OCI-M2 (cell line): Measurements from ENCODE around the gene SYK.
"Not testable (repeated sequence)": the region's sequence is repeated elsewhere in the genome, so short reads cannot be mapped to it uniquely, and the experiment has no call there.

Experiments used
- DNase-seq: peaks from one replicate; lab custom pipeline; 2025; ENCODE audit not compliant: unreplicated experiment; lab: John Stamatoyannopoulos, UW

SYK gene

DNA sequence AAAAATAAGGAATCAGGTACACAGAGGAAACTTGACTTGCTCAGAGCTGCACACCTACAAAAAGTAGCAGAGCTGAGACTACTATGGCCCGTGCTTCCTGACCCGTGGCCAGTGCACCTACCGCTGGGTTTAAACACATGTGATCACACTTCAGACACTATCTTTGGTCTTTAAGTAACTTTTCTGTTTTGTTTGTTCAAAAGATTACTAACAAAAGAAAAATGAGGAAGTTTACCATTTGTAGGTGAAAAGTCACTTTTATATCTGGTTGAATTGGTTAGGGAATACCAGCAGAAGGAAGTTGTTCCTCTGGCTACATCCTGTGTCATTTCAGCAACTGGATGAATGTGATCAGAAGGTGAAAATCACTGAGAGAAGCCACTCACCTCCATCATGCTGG lies 6.5 kb upstream of the SYK start:
- no peak for DNase-seq

GRCh38 chr9:90795871-90796317 lies 5.7 kb upstream of the SYK start:
- no peak for DNase-seq

DNA sequence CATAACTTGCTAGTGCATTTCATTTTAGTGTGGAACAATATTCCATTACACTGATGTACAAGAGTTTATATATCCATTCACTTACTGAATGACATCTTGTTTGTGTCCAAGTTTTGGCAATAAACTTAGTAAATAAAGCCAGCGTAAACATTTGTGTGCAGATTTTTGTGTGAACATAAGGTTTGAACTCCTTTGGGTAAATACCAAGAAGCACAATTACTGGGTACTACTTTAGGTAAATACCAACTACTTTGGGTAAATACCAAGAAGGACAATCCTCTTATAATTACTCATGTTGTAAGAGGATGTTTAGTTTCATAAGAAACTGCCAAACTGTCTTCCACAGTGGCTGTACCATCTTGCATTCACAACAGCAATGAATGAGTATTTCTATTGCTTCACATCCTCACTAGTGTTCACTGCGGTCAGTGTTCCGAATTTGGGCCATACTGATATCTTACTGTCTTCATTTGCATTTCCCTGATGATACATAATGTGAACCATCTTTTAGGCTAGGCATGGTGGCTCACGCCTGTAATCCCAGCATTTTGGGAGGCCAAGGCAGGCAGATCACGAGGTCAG lies 2.3 kb upstream of the SYK start:
- DNase-seq = no peak

- no peak for DNase-seq
Measured at GRCh38 chr9:90801973-90802322, 329 bp downstream of the SYK start.

GRCh38 chr9:90802386-90802985 lies 867 bp downstream of the SYK start:
- no peak for DNase-seq

- no peak for DNase-seq
Measured at GRCh38 chr9:90803860-90804593, 2.4 kb downstream of the SYK start.

DNA sequence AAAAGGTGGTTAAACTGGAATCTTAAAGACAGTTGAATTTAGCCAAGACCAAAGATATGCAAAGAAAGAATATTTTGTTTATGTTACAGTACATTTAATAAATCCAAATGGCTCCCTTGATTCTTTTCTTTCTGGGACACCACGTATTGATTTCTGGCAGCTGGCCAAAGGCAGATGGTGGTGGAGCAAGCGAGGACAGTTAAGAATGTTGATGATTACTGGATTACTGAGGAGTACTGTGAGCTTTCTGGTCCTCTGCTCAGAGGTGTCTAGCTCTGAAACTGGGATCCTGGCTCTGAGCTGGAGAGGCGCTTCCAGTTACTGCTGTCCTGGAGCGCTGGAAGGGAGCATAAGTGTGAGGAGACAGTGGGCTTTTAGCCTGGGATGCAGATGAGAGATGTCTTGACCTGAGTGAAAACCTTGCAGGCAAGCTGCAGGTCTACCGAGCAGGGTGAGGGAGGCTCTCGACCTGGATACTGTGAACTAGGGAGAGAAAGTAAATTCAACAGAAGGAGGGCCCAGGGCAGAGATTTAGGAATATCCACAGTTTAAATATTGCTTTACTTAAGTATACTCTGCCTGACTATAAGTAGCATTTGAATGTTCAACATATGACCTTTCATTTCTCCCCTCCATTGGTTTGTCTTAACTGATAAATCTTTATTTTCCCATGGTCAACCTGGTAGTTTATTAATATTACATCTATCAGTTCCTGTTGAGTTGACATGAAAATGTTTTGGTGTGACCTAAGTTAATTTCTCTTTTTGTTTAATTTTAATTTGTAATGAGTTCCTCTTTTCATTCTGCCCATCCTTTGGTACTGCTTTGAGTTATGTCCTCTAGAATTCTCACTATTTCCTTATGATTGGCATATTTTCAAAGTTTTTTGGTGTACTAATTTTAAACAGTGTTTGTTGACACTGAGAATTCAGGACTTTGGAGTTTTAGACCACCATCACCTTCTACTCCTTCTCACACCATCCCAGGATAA lies 3.7 kb downstream of the SYK start:
- no peak for DNase-seq

- no peak for DNase-seq
Measured at GRCh38 chr9:90807006-90807405, 5.4 kb downstream of the SYK start.

DNA sequence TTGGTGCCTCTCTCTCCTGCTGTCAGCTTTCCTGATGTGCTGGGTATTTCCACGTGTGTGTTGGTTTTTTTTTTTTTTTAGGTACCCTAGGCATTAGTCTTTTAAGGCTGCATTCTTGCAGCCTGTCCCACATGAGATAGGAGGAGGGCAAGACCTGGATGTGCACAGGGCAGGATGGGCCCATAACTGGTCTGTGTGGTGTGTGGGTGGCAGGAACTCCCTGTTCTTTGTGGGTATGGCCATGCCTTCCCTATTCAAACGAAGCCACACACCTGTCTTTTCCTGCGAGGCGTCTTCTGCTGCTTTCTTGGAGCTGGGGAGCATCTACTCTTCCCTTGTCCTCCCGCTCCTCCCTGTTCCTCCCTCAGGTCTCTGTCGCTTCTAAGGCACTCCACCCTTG lies 6.8 kb downstream of the SYK start:
- DNase-seq = no peak

- no peak for DNase-seq
Measured at GRCh38 chr9:90808890-90809685, 7.5 kb downstream of the SYK start.

- DNase-seq = no peak
Measured at GRCh38 chr9:90810691-90811090, 9.1 kb downstream of the SYK start.

DNA sequence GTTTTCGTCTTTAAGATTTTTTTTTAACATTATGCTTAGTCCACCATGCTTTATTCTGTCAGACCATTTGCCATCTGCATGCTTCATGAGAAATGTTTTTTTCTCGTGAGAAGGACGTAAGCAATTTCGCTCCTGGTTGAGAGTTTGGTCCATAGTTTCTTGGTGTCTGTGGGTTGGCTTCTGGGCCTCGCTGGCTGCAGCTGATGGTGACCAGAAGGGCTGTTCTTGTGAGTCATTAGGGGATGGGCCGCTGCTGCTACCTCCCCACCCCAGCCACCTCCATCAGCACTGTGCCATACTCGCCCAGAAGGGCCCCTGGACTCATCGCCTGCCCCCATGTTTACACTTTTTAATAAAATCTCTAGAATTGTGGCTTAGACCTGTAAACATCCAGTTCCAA lies 11.4 kb downstream of the SYK start:
- no peak for DNase-seq

DNA sequence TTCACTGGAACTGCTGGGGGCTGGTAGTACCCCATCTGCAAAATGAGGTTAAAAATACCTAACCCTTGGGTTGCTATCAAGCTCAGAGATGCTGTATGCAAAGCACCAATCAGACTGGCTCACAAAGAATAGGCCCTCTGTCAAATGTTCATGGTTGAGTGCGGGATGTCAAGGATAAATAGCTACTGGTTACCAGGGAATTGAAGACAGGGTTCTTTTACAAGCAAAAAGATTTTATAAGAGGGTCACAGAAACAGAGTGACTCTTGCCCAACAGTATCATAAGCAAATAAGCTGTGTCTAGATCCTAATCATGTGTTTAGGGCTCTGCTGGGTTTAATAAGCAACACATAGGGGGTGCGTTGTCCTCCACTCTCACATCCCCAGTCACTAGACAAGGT lies 11.9 kb downstream of the SYK start:
- DNase-seq = no peak

DNA sequence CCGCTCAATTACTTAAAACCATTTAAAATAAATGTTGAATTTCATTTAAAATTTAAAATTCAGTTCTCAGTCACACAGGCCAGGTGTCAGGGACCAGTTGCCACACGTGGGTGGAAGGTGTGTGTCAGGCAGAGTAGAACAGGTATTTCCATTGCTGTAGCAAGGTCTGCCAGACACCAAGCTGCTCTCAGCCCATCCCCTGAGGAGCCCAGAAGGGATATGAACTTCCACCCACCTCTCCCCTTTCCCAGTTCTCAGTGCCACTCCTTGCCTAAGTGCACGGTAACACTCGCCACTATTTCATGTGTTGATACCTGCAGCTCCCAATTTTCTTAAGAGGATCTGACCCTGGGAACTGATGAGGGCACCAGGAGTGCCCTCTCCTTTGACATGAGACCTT lies 12.7 kb downstream of the SYK start:
- DNase-seq = no peak

DNA sequence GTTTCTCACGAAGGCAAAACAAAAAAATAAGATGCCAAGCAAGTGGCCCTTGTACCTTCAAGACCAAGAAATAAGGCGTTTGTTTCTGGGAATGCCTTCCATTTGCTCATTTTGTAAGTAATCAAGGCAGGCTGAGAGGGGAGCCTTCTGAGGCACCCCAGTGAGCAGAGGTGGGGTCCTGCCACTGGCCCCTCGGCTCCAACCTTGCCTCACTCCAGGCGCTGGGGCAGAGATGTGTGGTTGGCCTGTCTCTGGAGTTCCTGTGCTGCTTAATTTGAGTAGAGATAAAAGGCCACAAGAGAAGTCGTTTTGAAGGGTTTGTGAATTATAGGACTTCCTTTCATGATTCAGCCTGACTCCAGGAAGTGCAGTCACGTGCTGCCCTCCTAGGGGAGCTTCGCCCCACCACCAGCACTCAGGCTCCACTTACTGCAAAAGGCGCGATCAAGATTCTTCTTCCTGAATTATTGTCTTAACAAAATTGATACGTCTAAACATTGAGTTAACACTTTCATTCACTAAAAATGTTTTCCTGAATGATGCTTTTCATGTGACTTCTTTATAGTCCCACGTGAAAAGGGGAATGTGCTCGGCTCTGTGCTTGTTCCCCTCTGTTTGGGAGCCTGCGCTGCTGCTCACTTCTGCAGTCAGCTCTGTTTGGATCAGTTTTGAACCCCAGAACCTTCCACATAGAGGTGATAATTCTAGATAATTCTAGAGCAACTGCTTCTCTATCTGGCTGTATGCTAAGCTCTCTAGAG lies 13.7 kb downstream of the SYK start:
- no peak for DNase-seq

DNA sequence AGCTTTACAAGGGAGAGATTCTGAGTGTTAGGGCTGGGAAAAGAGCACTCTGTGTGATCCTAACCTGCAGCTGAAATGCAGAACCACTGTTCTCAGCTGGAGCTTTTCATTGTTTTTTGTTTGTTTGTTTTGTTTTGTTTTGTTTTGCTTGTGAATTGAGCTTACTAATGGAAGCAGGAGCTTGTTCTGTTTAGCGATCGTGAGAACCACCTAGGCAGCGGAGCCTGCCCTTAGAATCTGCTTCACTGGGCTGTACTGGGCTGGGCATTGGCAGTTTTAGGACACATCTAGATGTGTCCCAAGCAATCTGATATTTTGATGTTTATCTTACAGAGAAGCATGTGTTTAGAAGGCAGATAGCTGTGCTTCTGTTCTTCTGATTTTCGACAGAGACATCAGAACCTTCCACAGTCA lies 14.3 kb downstream of the SYK start:
- DNase-seq = no peak

DNA sequence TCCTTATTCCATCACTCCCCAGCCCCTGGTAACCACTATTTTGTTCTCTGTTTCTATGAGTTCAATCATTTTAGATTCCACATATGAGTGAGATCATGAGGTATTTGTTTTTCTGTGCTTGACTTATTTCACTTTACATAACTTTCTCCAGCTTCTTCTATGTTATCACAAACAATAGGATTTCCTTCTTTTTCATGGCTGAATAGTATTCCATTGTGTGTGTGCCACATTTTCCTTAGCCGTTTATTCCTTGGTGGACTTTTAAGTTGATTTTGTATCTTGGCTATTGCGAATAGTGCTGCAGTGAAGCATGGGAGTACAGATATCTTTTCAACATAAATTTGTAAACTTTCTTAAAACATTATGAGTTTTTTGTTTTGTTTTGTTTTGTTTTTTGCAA lies 15.1 kb downstream of the SYK start:
- DNase-seq = no peak

- no peak for DNase-seq
Measured at GRCh38 chr9:90818279-90818678, 16.7 kb downstream of the SYK start.

GRCh38 chr9:90820406-90820805 lies 18.8 kb downstream of the SYK start:
- not testable (repeated sequence) for DNase-seq

DNA sequence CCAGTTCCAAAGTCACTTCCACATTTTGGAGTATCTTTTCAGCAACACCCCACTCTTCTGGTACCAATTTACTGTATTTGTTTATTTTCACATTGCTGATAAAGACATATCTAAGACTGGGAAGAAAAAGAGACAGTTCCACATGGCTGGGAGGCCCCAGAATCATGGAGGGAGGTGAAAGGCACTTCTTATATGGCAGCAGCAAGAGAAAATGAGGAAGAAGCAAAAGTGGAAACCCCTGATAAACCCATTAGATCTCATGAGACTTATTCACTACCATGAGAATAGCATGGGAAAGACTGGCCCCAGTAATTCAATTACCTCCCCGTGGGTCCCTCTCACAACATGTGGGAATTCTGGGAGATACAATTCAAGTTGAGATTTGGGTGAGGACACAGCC lies 19.6 kb downstream of the SYK start:
- DNase-seq = not testable (repeated sequence)
